Neutrophil (primary cell): ENCODE results near the gene SGCG.

ENCODE experiments used
- H3K27ac ChIP-seq: fragments of 200-600 bp; sonication (generic); 2 replicates; pipeline ENCODE4 v1.5.1; 2016; ENCODE audit warnings: mild to moderate bottlenecking, moderate library complexity
- H3K27me3 ChIP-seq: fragments of 200-600 bp; sonication (generic); 2 replicates; pipeline ENCODE4 v1.6.0; 2016; ENCODE audit warnings: mild to moderate bottlenecking
- H3K36me3 ChIP-seq: fragments of 200-600 bp; sonication (generic); 2 replicates; pipeline ENCODE4 v1.5.1; 2017
- H3K4me1 ChIP-seq, 2 experiments: fragments of 200-600 bp in 1 of 2; sonication (generic) in 1 of 2; 1 replicate in 1 of 2; 2 replicates in 1 of 2; pipeline versions ENCODE4 v1.5.1 to v1.6.1; 2013 to 2016; ENCODE audit warnings: low read depth in 1 of 2, low read length in 1 of 2, mild to moderate bottlenecking in 1 of 2, moderate library complexity in 1 of 2; ENCODE audit not compliant: control insufficient read depth in 1 of 2, insufficient read depth in 1 of 2
- H3K4me3 ChIP-seq, 2 experiments: fragments of 200-600 bp in 1 of 2; sonication (generic) in 1 of 2; 1 replicate in 1 of 2; 2 replicates in 1 of 2; pipeline ENCODE4 v1.5.1; 2013 to 2016; ENCODE audit warnings: low read depth in 1 of 2, low read length in 1 of 2, mild to moderate bottlenecking in 1 of 2, moderate library complexity in 1 of 2
- H3K9me3 ChIP-seq: fragments of 200-600 bp; sonication (generic); 2 replicates; pipeline ENCODE4 v1.5.1; 2016
- CTCF ChIP-seq: fragments of 200-600 bp; sonication (generic); IDR thresholded peaks from 2 replicates; pipeline ENCODE4 v1.5.1; 2016; ENCODE audit warnings: antibody characterized with exemption

SGCG gene

DNA sequence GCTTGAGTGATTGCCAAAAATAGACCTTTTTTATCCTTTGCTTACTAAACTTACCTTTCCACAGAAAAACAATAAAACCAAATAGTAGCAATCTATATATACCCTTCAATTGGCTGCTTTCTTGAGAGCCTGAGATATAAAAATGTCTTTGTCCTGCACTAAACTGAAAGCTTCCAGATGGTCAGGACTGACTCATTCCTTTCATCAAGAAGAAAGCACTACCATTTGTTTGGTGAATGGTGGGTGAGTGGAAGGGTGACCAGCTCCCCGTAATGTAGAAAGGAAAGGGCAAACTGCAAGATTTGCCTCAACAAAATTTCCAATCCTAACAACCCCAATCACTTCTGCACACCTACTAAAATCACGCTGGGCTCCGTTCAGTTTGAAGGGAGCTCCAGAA lies 184.9 kb downstream of the SGCG start:
- no peak overlapping the region for H3K27ac ChIP-seq
- no peaks in the 10 kb centered on the region for H3K27me3 ChIP-seq
- H3K4me1 ChIP-seq: no peaks in the 10 kb centered on the region
- no peak overlapping the region for H3K4me3 ChIP-seq
- no peak for TF ChIP-seq CTCF
- H3K36me3 ChIP-seq: peaks cover 47% of the 10 kb centered on the region
- no peaks in the 10 kb centered on the region for H3K9me3 ChIP-seq

- Histone ChIP-seq H3K36me3 (peaks cover 40% of the 10 kb centered on the region), H3K4me3 (no peak overlapping the region), H3K27ac (no peak overlapping the region), H3K4me1 (no peaks in the 10 kb centered on the region), H3K27me3 (no peaks in the 10 kb centered on the region), H3K9me3 (no peaks in the 10 kb centered on the region)
- no peak for TF ChIP-seq CTCF
Measured at GRCh38 chr13:23367907-23368306, 187.1 kb downstream of the SGCG start.

DNA sequence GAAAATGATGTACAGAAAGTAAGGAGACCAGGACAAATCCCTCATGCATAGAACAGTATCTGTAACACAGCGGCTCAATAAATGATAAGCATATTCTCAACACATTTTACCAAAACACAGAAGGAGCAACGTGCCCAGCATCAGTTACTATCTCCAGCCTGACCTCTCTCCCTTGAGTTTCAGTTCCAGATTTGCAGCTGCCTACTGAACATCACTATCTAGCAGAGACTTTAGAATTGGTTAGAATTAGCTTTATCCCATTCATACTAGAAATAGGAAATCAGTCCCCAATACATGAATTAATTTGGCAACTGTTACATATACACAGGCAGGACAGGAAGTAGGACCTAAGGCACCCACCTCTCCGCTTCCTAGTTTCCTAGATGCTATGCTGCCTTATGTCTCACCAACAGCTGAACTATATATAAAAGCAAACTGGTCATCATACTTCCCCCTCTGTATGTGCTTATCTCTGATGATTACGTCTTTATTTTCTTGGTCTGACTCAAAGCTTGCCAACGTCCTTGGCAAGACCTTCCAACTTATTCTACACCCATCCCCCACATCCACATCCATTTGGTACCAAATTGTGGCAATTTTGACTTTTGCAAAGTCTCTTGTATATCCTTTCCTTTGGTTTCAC lies 191.6 kb downstream of the SGCG start:
- peaks cover 8% of the 10 kb centered on the region for H3K36me3 ChIP-seq
- no peaks in the 10 kb centered on the region for H3K27me3 ChIP-seq
- H3K27ac ChIP-seq: no peak overlapping the region
- H3K4me3 ChIP-seq: no peak overlapping the region
- H3K4me1 ChIP-seq: peaks cover 5 to 13% of the 10 kb centered on the region in 2 experiments
- no peaks in the 10 kb centered on the region for H3K9me3 ChIP-seq
- no peak for TF ChIP-seq CTCF
